H1 (cell line): Measurements from ENCODE around the gene SLC8A1.

Source experiments
- EP300 ChIP-seq, 2 experiments: IDR thresholded peaks; 1 replicate in 1 of 2; 2 replicates in 1 of 2; pipeline ENCODE4 v1.6.1; 2011 to 2012; ENCODE audit warnings: low read depth in 2 of 2, low read length in 2 of 2, mild to moderate bottlenecking in 2 of 2, borderline replicate concordance in 1 of 2, inconsistent platforms in 1 of 2, moderate library complexity in 1 of 2
- GABPA ChIP-seq: IDR thresholded peaks from 2 replicates; pipeline ENCODE4 v1.6.1; 2011; ENCODE audit warnings: mild to moderate bottlenecking, low read length, moderate library complexity, borderline replicate concordance; ENCODE audit not compliant: insufficient read depth
- HDAC6 ChIP-seq: IDR thresholded peaks from one replicate; pipeline ENCODE4 v1.7.1; 2012; ENCODE audit warnings: low read depth, mild to moderate bottlenecking, inconsistent platforms, low read length, moderate library complexity
- POLR2A ChIP-seq, 2 experiments: IDR thresholded peaks; 1 replicate in 1 of 2; 2 replicates in 1 of 2; pipeline ENCODE4 v1.6.1; 2011; ENCODE audit warnings: low read depth in 2 of 2, low read length in 2 of 2, mild to moderate bottlenecking in 2 of 2; ENCODE audit errors: control extremely low read depth in 1 of 2
- POLR2AphosphoS5 ChIP-seq: IDR thresholded peaks from 2 replicates; pipeline ENCODE4 v1.6.1; 2011; ENCODE audit warnings: low read depth, low read length
- RBBP5 ChIP-seq: IDR thresholded peaks from 2 replicates; pipeline ENCODE4 v1.7.1; 2012; ENCODE audit warnings: low read depth, mild to moderate bottlenecking, inconsistent platforms, low read length, moderate library complexity, borderline replicate concordance
- SIN3A ChIP-seq, 2 experiments: IDR thresholded peaks in 1 of 2; conservative IDR thresholded peaks in 1 of 2; 2 replicates each; pipeline ENCODE4 v1.6.1; 2011 to 2012; ENCODE audit warnings: low read length in 2 of 2, improper control_type of control experiment in 1 of 2, low read depth in 1 of 2, mild to moderate bottlenecking in 1 of 2
- TCF12 ChIP-seq: IDR thresholded peaks from 2 replicates; pipeline ENCODE4 v1.6.1; 2011; ENCODE audit warnings: low read depth, mild to moderate bottlenecking, low read length
- TF ChIP-seq, protein P1 (sequence below), 3 experiments: IDR thresholded peaks; 1 replicate in 2 of 3; 2 replicates in 1 of 3; pipeline versions ENCODE4 v1.5.1 to v1.6.1; 2011; ENCODE audit warnings: low read length in 3 of 3, mild to moderate bottlenecking in 3 of 3, inconsistent platforms in 2 of 3, low read depth in 1 of 3, moderate library complexity in 1 of 3; ENCODE audit not compliant: insufficient read depth in 1 of 3; ENCODE audit errors: control extremely low read depth in 1 of 3
- TF ChIP-seq, protein P2 (sequence below): IDR thresholded peaks from 2 replicates; pipeline ENCODE4 v1.6.1; 2012; ENCODE audit warnings: inconsistent platforms
- TF ChIP-seq, protein P3 (sequence below): IDR thresholded peaks from 2 replicates; pipeline ENCODE4 v1.6.1; 2012; ENCODE audit warnings: inconsistent platforms
- TF ChIP-seq, protein P4 (sequence below): IDR thresholded peaks from 2 replicates; pipeline ENCODE4 v1.6.1; 2012; ENCODE audit warnings: low read length, inconsistent platforms

DNA sequence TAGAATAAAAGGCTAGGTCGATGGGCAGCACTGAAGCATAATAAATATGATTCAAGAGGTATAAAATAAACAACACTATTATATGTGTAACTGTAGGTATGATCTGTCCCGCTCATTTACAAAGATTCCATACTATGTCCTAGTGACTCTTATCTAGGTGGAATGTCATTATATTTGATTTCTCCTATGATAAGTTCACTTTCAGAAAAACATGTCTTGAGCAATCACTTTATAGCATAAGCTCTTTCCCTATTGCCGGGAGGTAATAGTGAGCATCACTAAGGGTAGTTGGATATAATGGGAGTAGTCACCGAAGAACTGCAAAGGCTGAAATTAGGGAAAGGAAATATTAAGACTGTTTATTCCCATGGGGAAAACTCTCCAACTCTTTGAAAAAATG, 342.5 kb downstream of the SLC8A1 start:
- TF ChIP-seq RBBP5: no peak
- TF ChIP-seq, protein P1, sequence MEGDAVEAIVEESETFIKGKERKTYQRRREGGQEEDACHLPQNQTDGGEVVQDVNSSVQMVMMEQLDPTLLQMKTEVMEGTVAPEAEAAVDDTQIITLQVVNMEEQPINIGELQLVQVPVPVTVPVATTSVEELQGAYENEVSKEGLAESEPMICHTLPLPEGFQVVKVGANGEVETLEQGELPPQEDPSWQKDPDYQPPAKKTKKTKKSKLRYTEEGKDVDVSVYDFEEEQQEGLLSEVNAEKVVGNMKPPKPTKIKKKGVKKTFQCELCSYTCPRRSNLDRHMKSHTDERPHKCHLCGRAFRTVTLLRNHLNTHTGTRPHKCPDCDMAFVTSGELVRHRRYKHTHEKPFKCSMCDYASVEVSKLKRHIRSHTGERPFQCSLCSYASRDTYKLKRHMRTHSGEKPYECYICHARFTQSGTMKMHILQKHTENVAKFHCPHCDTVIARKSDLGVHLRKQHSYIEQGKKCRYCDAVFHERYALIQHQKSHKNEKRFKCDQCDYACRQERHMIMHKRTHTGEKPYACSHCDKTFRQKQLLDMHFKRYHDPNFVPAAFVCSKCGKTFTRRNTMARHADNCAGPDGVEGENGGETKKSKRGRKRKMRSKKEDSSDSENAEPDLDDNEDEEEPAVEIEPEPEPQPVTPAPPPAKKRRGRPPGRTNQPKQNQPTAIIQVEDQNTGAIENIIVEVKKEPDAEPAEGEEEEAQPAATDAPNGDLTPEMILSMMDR (IDR thresholded peaks at IDR 0.05; ENCODE audit: control extremely low read depth in 1 of 3, insufficient read depth in 1 of 3, low read depth in 1 of 3, low read length in 3 of 3): no peak
- TF ChIP-seq HDAC6: no peak
- TF ChIP-seq, protein P2, sequence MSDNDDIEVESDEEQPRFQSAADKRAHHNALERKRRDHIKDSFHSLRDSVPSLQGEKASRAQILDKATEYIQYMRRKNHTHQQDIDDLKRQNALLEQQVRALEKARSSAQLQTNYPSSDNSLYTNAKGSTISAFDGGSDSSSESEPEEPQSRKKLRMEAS: no peak
- TF ChIP-seq, protein P3, sequence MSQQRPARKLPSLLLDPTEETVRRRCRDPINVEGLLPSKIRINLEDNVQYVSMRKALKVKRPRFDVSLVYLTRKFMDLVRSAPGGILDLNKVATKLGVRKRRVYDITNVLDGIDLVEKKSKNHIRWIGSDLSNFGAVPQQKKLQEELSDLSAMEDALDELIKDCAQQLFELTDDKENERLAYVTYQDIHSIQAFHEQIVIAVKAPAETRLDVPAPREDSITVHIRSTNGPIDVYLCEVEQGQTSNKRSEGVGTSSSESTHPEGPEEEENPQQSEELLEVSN: no peak
- TF ChIP-seq TCF12: no peak
- TF ChIP-seq POLR2AphosphoS5: no peak
- TF ChIP-seq GABPA: no peak
- no peak for TF ChIP-seq EP300 (IDR thresholded peaks at IDR 0.05; ENCODE audit: borderline replicate concordance in 1 of 2, low read depth in 2 of 2, low read length in 2 of 2)
- TF ChIP-seq, protein P4, sequence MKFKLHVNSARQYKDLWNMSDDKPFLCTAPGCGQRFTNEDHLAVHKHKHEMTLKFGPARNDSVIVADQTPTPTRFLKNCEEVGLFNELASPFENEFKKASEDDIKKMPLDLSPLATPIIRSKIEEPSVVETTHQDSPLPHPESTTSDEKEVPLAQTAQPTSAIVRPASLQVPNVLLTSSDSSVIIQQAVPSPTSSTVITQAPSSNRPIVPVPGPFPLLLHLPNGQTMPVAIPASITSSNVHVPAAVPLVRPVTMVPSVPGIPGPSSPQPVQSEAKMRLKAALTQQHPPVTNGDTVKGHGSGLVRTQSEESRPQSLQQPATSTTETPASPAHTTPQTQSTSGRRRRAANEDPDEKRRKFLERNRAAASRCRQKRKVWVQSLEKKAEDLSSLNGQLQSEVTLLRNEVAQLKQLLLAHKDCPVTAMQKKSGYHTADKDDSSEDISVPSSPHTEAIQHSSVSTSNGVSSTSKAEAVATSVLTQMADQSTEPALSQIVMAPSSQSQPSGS: no peak
- no peak for TF ChIP-seq SIN3A (conservative IDR thresholded peaks at IDR 0.05 in 1 of 2, IDR thresholded peaks at IDR 0.05 in 1 of 2; ENCODE audit: low read depth in 1 of 2, low read length in 2 of 2)
- TF ChIP-seq POLR2A (IDR thresholded peaks at IDR 0.05; ENCODE audit: control extremely low read depth in 1 of 2, low read depth in 2 of 2, low read length in 2 of 2): no peak
